AG04449 (cell line): Measurements from ENCODE around the gene SLC22A4.
A peak's percentile ranks its signal among the peaks of the same experiment; 100 is the strongest.

ENCODE experiments used
- CTCF ChIA-PET: fragments of 350-600 bp; formaldehyde crosslinking; extraction: SDS; loops from one replicate; lab custom pipeline; 2021; ENCODE audit warnings: antibody characterized with exemption; lab: Yijun Ruan, JAX
- POLR2A ChIA-PET: fragments of 400-600, 350-600 bp; formaldehyde crosslinking; extraction: SDS; loops from one replicate; lab custom pipeline; 2020; ENCODE audit warnings: antibody characterized with exemption, inconsistent platforms; lab: Yijun Ruan, JAX
- DNase-seq: peaks from one replicate; pipeline ENCODE4 v3.0.0-alpha.2; 2010; ENCODE audit warnings: low read depth, low spot score
- H3K4me3 ChIP-seq: 2 replicates; pipeline ENCODE4 v1.5.1; 2011; ENCODE audit warnings: low read depth, mild to moderate bottlenecking, control low read depth, low read length
- TF ChIP-seq, protein P1 (sequence below): IDR thresholded peaks from one replicate; pipeline ENCODE4 v1.5.1; 2011; ENCODE audit warnings: mild to moderate bottlenecking, moderate library complexity, low read length, control low read depth, inconsistent platforms; ENCODE audit not compliant: insufficient read depth; ENCODE audit errors: missing control alignments

SLC22A4 gene

GRCh38 chr5:132279801-132280200, 14.4 kb upstream of the SLC22A4 start:
- no peak for DNase-seq
- H3K4me3 ChIP-seq: no peak overlapping the region
- ChIA-PET POLR2A (interaction anchor here (0.6 kb wide), 1 partner anchor 43 kb away, joined by 3 read pairs; no protein-coding TSS in a partner anchor), CTCF (interaction anchor here (0.7 to 3.2 kb wide), 6 partner anchors 11 to 215 kb away, joined by 3 to 18 read pairs (median 5); no protein-coding TSS in a partner anchor)
- TF ChIP-seq, protein P1, sequence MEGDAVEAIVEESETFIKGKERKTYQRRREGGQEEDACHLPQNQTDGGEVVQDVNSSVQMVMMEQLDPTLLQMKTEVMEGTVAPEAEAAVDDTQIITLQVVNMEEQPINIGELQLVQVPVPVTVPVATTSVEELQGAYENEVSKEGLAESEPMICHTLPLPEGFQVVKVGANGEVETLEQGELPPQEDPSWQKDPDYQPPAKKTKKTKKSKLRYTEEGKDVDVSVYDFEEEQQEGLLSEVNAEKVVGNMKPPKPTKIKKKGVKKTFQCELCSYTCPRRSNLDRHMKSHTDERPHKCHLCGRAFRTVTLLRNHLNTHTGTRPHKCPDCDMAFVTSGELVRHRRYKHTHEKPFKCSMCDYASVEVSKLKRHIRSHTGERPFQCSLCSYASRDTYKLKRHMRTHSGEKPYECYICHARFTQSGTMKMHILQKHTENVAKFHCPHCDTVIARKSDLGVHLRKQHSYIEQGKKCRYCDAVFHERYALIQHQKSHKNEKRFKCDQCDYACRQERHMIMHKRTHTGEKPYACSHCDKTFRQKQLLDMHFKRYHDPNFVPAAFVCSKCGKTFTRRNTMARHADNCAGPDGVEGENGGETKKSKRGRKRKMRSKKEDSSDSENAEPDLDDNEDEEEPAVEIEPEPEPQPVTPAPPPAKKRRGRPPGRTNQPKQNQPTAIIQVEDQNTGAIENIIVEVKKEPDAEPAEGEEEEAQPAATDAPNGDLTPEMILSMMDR: no peak

- TF ChIP-seq, protein P1: no peak
- H3K4me3 ChIP-seq: no peak overlapping the region
- no peak for DNase-seq
- CTCF ChIA-PET: interaction anchor here (1.3 to 2.9 kb wide), 7 partner anchors 8 to 218 kb away, joined by 3 to 27 read pairs (median 6); partner anchors contain the start of gene SLC22A4
- POLR2A ChIA-PET: no interaction called here
Measured at GRCh38 chr5:132280371-132281240, 13.6 kb upstream of the SLC22A4 start.

DNA sequence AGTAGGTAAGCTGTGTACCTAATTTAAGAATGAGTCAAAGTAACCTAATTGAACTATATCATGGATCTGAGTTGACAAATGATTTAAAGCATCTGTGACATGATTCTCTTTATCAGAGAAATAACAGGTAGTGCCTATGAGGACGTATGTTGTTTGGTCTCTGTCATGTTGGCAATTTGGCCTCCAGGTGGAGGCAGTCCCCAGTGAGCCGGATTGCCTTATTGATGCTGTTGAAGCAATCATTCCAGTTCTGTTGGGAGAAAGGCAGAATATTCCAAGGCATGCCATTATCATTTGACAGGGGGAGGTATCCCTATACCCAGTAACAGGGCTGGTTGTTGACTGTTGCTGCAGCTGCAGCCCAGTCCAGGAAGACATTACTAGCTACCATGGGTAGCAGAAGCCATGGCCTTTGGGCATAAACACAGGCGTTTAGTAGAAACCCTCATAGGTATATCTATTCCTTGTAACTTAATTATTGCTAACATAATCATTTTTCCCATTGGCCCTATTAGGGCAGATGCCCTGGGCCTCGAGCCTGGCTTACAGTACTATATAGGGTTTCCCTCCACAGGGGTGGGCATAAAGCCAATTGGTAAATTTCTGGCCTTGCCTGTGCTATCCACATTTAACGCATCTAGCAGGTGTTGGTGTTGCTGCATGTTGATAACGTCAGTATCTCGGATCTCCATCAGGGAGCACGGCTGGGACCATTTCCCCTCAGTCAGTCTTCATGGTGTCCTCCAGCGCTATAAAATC, 12.2 kb upstream of the SLC22A4 start:
- DNase-seq: no peak
- POLR2A ChIA-PET: no interaction called here
- no peak overlapping the region for H3K4me3 ChIP-seq
- TF ChIP-seq, protein P1: no peak
- CTCF ChIA-PET: interaction anchor here (1.3 to 2.9 kb wide), 6 partner anchors 9 to 220 kb away, joined by 3 to 27 read pairs (median 5); partner anchors contain the start of gene SLC22A4

DNA sequence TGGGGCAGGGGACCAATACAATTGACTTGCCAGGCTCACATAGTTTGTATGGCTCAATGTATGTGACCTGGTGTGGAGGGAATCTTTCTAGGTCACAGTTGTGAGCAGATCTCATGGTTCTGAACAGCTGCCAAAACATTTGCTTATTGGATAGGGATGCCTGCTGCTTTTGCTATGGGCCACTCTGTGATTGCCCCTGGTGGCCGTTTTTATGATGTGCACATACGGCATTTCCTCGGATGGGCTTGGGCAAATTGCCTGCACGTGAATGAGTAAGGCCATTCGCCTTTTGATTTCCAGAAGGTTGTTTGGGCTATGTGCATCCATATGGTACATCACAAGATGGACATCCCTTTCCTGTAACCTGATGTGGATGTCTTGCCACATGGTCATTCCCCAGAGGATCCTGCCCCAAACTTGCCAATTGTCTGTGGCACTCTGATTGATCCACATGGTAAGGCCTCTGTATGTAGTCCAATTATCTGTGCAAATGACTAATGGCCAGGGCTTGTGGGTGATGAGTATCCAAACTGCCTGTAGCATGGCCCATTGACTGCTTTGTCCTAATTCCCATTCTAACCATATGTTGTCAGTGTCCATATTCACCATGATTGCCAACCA, 10.7 kb upstream of the SLC22A4 start:
- DNase-seq: no peak

DNA sequence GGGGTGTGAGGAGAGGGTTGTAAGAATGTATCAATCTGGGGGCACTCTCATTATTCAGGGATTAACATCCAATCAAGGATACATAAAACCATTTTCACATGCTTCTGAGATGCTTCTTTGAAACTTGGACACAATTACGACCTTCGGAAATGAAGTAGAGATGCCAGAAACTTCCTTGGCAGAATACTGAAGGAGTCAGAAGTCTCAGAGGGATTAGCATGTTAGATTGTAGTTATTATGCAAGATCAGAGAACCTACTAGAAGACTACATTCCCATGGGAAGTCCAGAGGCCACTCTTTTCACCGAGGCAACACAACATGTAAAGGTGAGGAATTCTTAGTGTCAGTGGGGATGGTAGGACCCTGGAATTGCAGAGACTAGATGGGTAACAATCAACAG, 5.1 kb upstream of the SLC22A4 start:
- CTCF ChIA-PET: interaction anchor here (3.3 to 4.9 kb wide), 2 partner anchors 16 to 17 kb away, joined by 13 to 46 read pairs; no protein-coding TSS in a partner anchor
- DNase-seq: no peak
- TF ChIP-seq, protein P1: no peak
- H3K4me3 ChIP-seq: no peak overlapping the region
- POLR2A ChIA-PET: no interaction called here

More for the DNA sequence above, 10.7 kb upstream of the SLC22A4 start:
- CTCF ChIA-PET: interaction anchor here (2.9 kb wide), 1 partner anchor 11 kb away, joined by 27 read pairs; no protein-coding TSS in a partner anchor
- POLR2A ChIA-PET: no interaction called here
- TF ChIP-seq, protein P1: peak; percentile 43
- H3K4me3 ChIP-seq: no peak overlapping the region
